ENCODE data around the gene SYNPO2. TPM values are rescaled to one million over a fixed set of nuclear protein-coding genes. Genes with fewer than 3 reads are reported as not detected.
A peak's percentile ranks its signal among the peaks of the same experiment; 100 is the strongest.

SYNPO2 gene
- total RNA-seq, 1 donor from 2014 or later: 0.09 TPM

DNA sequence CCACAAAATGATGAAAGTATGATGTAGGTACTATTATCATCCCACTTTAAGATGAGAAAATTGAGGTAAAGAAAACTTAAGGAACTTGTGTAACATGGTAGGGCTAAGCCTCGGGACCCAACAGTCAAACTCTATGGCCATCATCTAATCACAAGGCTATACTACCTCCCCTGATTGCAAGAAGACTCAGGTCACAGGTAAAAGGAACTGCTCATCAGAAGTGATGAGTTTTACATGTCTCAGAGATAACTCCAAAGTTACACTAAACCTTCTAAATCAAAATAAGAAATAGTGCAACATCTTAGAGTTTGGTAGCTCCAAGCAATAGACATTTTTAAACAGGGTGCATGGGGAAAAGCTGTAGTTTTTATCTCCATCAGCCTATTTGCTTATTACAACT, 150.5 kb downstream of the SYNPO2 start:
- H3K36me3 Mint-ChIP-seq: no peaks in the 10 kb centered on the region
- H3K9ac ChIP-seq: no peak overlapping the region
- DNase-seq (ENCODE audit: low spot score): no peak
- H2AFZ ChIP-seq (replicated peaks): peak overlapping the region; percentile 23
- H3K4me3 Mint-ChIP-seq: no peak overlapping the region
- H3K4me1 ChIP-seq: peaks cover 16% of the 10 kb centered on the region
- no peaks in the 10 kb centered on the region for H3K36me3 ChIP-seq
- no peaks in the 10 kb centered on the region for H3K79me2 ChIP-seq (ENCODE audit: low read depth)
- no peak overlapping the region for H3K4me2 ChIP-seq
- H3K9me3 ChIP-seq (ENCODE audit: low read depth): no peaks in the 10 kb centered on the region
- H3F3A ChIP-seq (ENCODE audit: low read depth): peaks cover 12% of the 10 kb centered on the region
- H3K27ac ChIP-seq: no peak overlapping the region
- no peak overlapping the region for H3K27ac Mint-ChIP-seq
- no peaks in the 10 kb centered on the region for H3K9me3 Mint-ChIP-seq
- H4K20me1 ChIP-seq (ENCODE audit: low read depth): no peaks in the 10 kb centered on the region
- peaks cover 11% of the 10 kb centered on the region for H3K4me1 Mint-ChIP-seq
- H3K4me3 ChIP-seq: no peak overlapping the region
- H3K27me3 ChIP-seq: no peaks in the 10 kb centered on the region
- H3K27me3 Mint-ChIP-seq (ENCODE audit: insufficient read depth, low read depth): no peaks in the 10 kb centered on the region
- TF ChIP-seq, protein P1, sequence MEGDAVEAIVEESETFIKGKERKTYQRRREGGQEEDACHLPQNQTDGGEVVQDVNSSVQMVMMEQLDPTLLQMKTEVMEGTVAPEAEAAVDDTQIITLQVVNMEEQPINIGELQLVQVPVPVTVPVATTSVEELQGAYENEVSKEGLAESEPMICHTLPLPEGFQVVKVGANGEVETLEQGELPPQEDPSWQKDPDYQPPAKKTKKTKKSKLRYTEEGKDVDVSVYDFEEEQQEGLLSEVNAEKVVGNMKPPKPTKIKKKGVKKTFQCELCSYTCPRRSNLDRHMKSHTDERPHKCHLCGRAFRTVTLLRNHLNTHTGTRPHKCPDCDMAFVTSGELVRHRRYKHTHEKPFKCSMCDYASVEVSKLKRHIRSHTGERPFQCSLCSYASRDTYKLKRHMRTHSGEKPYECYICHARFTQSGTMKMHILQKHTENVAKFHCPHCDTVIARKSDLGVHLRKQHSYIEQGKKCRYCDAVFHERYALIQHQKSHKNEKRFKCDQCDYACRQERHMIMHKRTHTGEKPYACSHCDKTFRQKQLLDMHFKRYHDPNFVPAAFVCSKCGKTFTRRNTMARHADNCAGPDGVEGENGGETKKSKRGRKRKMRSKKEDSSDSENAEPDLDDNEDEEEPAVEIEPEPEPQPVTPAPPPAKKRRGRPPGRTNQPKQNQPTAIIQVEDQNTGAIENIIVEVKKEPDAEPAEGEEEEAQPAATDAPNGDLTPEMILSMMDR (IDR thresholded peaks at IDR 0.05): no peak
- TF ChIP-seq EZH2phosphoT487 (IDR thresholded peaks at IDR 0.05) (no peak), EZH2 (IDR thresholded peaks at IDR 0.05) (no peak)

DNA sequence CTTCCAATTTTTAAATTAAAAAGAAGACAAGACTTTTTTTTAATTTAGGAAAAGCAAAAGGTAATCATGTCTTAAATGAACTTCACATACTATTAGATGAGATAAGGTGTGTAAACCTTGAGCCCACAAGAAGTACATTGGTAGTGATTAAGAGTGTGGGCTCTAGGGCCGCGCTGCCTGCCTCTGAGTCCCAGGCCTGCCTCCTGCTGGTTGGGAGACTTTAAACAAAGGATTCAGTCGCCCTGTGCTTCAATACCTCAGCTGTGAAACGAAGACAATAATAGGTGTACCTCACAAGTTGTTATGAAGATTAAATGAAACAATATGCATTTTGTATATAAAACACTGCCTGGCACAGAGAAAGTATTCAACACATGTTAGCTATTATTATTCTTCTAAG, 151.1 kb downstream of the SYNPO2 start:
- peak overlapping the region; percentile 50 for H3K4me2 ChIP-seq
- H3K4me3 ChIP-seq: no peak overlapping the region
- Mint-ChIP-seq H3K4me3 (no peak overlapping the region), H3K27me3 (ENCODE audit: insufficient read depth, low read depth) (no peaks in the 10 kb centered on the region), H3K4me1 (peaks cover 11% of the 10 kb centered on the region), H3K27ac (no peak overlapping the region), H3K36me3 (no peaks in the 10 kb centered on the region), H3K9me3 (no peaks in the 10 kb centered on the region)
- H3K27me3 ChIP-seq: no peaks in the 10 kb centered on the region
- DNase-seq (ENCODE audit: low spot score): peak; percentile 77
- H3K9me3 ChIP-seq (ENCODE audit: low read depth): no peaks in the 10 kb centered on the region
- peaks cover 16% of the 10 kb centered on the region for H3K4me1 ChIP-seq
- no peak overlapping the region for H2AFZ ChIP-seq (replicated peaks)
- peaks cover 12% of the 10 kb centered on the region for H3F3A ChIP-seq (ENCODE audit: low read depth)
- no peak for TF ChIP-seq EZH2 (IDR thresholded peaks at IDR 0.05)
- TF ChIP-seq EZH2phosphoT487 (IDR thresholded peaks at IDR 0.05): no peak
- TF ChIP-seq, protein P1 (IDR thresholded peaks at IDR 0.05): peak; percentile 48
- no peak overlapping the region for H3K27ac ChIP-seq
- no peaks in the 10 kb centered on the region for H3K79me2 ChIP-seq (ENCODE audit: low read depth)
- H3K9ac ChIP-seq: no peak overlapping the region
- no peaks in the 10 kb centered on the region for H4K20me1 ChIP-seq (ENCODE audit: low read depth)
- no peaks in the 10 kb centered on the region for H3K36me3 ChIP-seq

DNA sequence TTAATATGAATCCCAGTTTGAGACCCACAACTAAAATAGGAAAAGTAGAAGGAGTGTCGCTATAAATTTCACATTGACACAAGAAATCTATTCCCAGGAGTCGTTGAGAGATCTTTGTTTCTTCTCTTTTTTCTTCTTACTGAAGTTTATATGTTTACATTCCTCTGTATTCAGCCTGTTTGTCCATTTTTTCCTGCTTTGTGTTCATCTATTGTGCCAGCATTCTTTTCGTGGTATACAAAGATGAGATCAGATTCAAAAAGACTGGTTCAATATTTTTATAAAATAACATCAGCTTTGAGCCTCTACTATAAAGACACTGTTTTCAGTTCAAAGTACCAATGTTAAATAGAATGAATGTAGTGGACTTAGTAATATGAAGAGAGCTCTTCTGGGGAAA, 151.6 kb downstream of the SYNPO2 start:
- Mint-ChIP-seq H3K36me3 (no peaks in the 10 kb centered on the region), H3K9me3 (no peaks in the 10 kb centered on the region), H3K27me3 (ENCODE audit: insufficient read depth, low read depth) (no peaks in the 10 kb centered on the region), H3K27ac (no peak overlapping the region), H3K4me3 (no peak overlapping the region), H3K4me1 (peaks cover 11% of the 10 kb centered on the region)
- H3K27me3 ChIP-seq: no peaks in the 10 kb centered on the region
- H3K9me3 ChIP-seq (ENCODE audit: low read depth): no peaks in the 10 kb centered on the region
- peaks cover 16% of the 10 kb centered on the region for H3K4me1 ChIP-seq
- H3K4me2 ChIP-seq: peak overlapping the region; percentile 50
- H3K79me2 ChIP-seq (ENCODE audit: low read depth): no peaks in the 10 kb centered on the region
- no peak overlapping the region for H3K4me3 ChIP-seq
- no peak overlapping the region for H2AFZ ChIP-seq (replicated peaks)
- TF ChIP-seq EZH2phosphoT487 (IDR thresholded peaks at IDR 0.05): no peak
- TF ChIP-seq, protein P1 (IDR thresholded peaks at IDR 0.05): no peak
- TF ChIP-seq EZH2 (IDR thresholded peaks at IDR 0.05): no peak
- no peaks in the 10 kb centered on the region for H3K36me3 ChIP-seq
- H3K27ac ChIP-seq: no peak overlapping the region
- peaks cover 12% of the 10 kb centered on the region for H3F3A ChIP-seq (ENCODE audit: low read depth)
- H3K9ac ChIP-seq: no peak overlapping the region
- no peak for DNase-seq (ENCODE audit: low spot score)
- H4K20me1 ChIP-seq (ENCODE audit: low read depth): no peaks in the 10 kb centered on the region
